ENCODE measurements around the gene RPL22L1.

DNA sequence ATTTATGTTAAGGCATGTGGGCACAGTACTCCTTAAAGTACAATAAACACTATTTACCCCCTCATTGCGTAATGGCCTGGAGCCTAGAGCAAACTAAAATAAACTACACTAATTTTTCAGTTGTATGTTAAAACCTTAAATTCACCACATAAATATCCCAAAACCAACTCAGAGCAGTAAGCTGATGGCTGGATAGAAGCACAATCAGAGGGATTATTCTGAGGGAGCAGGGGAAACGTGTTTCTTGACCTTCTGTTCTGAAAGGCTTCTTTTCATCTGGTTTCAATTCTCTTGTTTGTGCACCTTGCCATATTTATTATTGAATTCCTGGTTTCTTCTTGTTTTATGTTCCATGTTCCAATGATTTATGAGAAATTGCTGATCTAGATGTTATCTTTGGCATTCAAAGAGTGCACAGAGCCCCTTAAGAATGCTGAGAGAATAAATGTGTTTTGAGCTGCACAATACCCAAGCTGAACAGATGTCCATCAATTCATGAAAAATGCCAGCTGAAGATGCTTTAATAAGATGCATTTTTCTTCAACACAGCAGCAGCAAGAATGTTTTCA lies 29.6 kb downstream of the RPL22L1 start:
- TF ChIP-seq, protein P1, sequence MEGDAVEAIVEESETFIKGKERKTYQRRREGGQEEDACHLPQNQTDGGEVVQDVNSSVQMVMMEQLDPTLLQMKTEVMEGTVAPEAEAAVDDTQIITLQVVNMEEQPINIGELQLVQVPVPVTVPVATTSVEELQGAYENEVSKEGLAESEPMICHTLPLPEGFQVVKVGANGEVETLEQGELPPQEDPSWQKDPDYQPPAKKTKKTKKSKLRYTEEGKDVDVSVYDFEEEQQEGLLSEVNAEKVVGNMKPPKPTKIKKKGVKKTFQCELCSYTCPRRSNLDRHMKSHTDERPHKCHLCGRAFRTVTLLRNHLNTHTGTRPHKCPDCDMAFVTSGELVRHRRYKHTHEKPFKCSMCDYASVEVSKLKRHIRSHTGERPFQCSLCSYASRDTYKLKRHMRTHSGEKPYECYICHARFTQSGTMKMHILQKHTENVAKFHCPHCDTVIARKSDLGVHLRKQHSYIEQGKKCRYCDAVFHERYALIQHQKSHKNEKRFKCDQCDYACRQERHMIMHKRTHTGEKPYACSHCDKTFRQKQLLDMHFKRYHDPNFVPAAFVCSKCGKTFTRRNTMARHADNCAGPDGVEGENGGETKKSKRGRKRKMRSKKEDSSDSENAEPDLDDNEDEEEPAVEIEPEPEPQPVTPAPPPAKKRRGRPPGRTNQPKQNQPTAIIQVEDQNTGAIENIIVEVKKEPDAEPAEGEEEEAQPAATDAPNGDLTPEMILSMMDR (IDR thresholded peaks at IDR 0.05) = no peak
- TF ChIP-seq EP300 (IDR thresholded peaks at IDR 0.05) (no peak), POLR2AphosphoS5 (IDR thresholded peaks at IDR 0.05) (no peak), POLR2A (IDR thresholded peaks at IDR 0.05) (no peak)
